Naive B cell (primary cell): ENCODE results near the gene AACS. TPM values are rescaled to one million over a fixed set of nuclear protein-coding genes. Genes with fewer than 3 reads are reported as not detected.
"Not testable (repeated sequence)": the region's sequence is repeated elsewhere in the genome, so short reads cannot be mapped to it uniquely, and the experiment has no call there.

ENCODE experiments used
- ATAC-seq, 2 donors: fragments of 150-1000 bp; cut with Tn5 transposase; 2 replicates each; pipeline ENCODE4 v1.10.0; 2021; ENCODE audit warnings: low read depth in 2 of 2, mild to moderate bottlenecking in 2 of 2, moderate library complexity in 2 of 2
- DNase-seq: peaks from one replicate; pipeline ENCODE4 v3.0.0; 2022
- H3K27ac Mint-ChIP-seq, 6 donors: one replicate each; pipeline ENCODE4 v1.8.0; 2020 to 2022; ENCODE audit warnings: mild to moderate bottlenecking in 6 of 6, mixed read lengths in 6 of 6, moderate library complexity in 5 of 6, inconsistent platforms in 2 of 6
- H3K27me3 Mint-ChIP-seq, 3 donors: one replicate each; pipeline ENCODE4 v1.8.0; 2021 to 2022; ENCODE audit warnings: mixed read lengths in 3 of 3, mild to moderate bottlenecking in 1 of 3
- H3K36me3 Mint-ChIP-seq, 2 donors: one replicate each; pipeline ENCODE4 v1.8.0; 2020 to 2022; ENCODE audit warnings: mixed read lengths in 2 of 2, inconsistent platforms in 1 of 2, mild to moderate bottlenecking in 1 of 2
- H3K4me1 Mint-ChIP-seq, 3 donors: one replicate each; pipeline ENCODE4 v1.8.0; 2020 to 2022; ENCODE audit warnings: mixed read lengths in 3 of 3, inconsistent platforms in 1 of 3, mild to moderate bottlenecking in 1 of 3, moderate library complexity in 1 of 3
- H3K4me3 Mint-ChIP-seq, 8 donors: one replicate each; pipeline ENCODE4 v1.8.0; 2020 to 2022; ENCODE audit warnings: mild to moderate bottlenecking in 8 of 8, mixed read lengths in 8 of 8, moderate library complexity in 8 of 8, inconsistent platforms in 2 of 8
- H3K9me3 Mint-ChIP-seq, 7 donors: one replicate each; pipeline ENCODE4 v1.8.0; 2020 to 2022; ENCODE audit warnings: mixed read lengths in 7 of 7, mild to moderate bottlenecking in 5 of 7, inconsistent platforms in 2 of 7, moderate library complexity in 1 of 7
- polyA plus RNA-seq, 6 donors: library from polyadenylated mRNA; unstranded; fragments of 300-500 nt; fragmentation: Illumina TruSeq; gene quantifications; one replicate each; pipeline ENCODE4 v1.2.3, GENCODE V29; 2021; ENCODE audit warnings: low read depth in 6 of 6

Gene AACS
- 10 to 100 TPM in 1 of 6 donors, 1 to 10 TPM in 5; 4.9 to 12.1 (median 7.5) TPM for polyA plus RNA-seq

GRCh38 chr12:125065021-125065918 lies at the start of gene AACS:
TSS of gene AACS (plus strand) at chr12:125065435. CDS start at chr12:125065585, 150 bp downstream.
- Mint-ChIP-seq H3K4me3 (peak within 1 kb of the TSS; percentile 65 to 96 (median 90)), H3K9me3 (peaks cover 0 to 5% (median 0%) of the 10 kb centered on the region in 7 donors)
- ATAC-seq, result peak; percentile 96

GRCh38 chr12:125015680-125016310 lies 49.4 kb upstream of the AACS start:
- peak overlapping the region in 2 of 6 donors; percentile 44 to 46 for H3K27ac Mint-ChIP-seq
- H3K36me3 Mint-ChIP-seq, result peaks cover 13 to 25% of the 10 kb centered on the region in 2 donors
- no peaks in the 10 kb centered on the region for H3K27me3 Mint-ChIP-seq
- H3K4me1 Mint-ChIP-seq, result peaks cover 4 to 12% (median 10%) of the 10 kb centered on the region in 3 donors
- H3K4me3 Mint-ChIP-seq, result no peak overlapping the region
- DNase-seq, result no peak
- no peaks in the 10 kb centered on the region for H3K9me3 Mint-ChIP-seq
- ATAC-seq, result no peak

More at GRCh38 chr12:125065021-125065918, at the start of gene AACS:
- H3K27me3 Mint-ChIP-seq, result peaks cover 0 to 11% (median 11%) of the 10 kb centered on the region in 3 donors
- peak; percentile 60 for DNase-seq
- peaks cover 15 to 26% (median 22%) of the 10 kb centered on the region in 3 donors for H3K4me1 Mint-ChIP-seq
- no peaks in the 10 kb centered on the region for H3K36me3 Mint-ChIP-seq
- peak within 1 kb of the TSS in 5 of 6 donors; percentile 24 to 72 (median 41) for H3K27ac Mint-ChIP-seq

GRCh38 chr12:125017801-125018200 lies 47.4 kb upstream of the AACS start:
- no peak for DNase-seq
- H3K4me3 Mint-ChIP-seq, result no peak overlapping the region
- peak overlapping the region in 1 of 6 donors; percentile 18 for H3K27ac Mint-ChIP-seq
- H3K27me3 Mint-ChIP-seq, result no peaks in the 10 kb centered on the region
- peaks cover 0 to 8% (median 7%) of the 10 kb centered on the region in 3 donors for H3K4me1 Mint-ChIP-seq
- peaks cover 0 to 2% (median 0%) of the 10 kb centered on the region in 7 donors for H3K9me3 Mint-ChIP-seq
- no peak for ATAC-seq
- H3K36me3 Mint-ChIP-seq, result peaks cover 5 to 15% of the 10 kb centered on the region in 2 donors

- DNase-seq (no peak), ATAC-seq (no peak)
- Mint-ChIP-seq H3K4me1 (peaks cover 0 to 8% (median 7%) of the 10 kb centered on the region in 3 donors), H3K27ac (peak overlapping the region in 2 of 6 donors; percentile 29 to 56), H3K9me3 (peaks cover 0 to 6% (median 0%) of the 10 kb centered on the region in 7 donors), H3K4me3 (no peak overlapping the region), H3K27me3 (no peaks in the 10 kb centered on the region), H3K36me3 (peaks cover 5 to 15% of the 10 kb centered on the region in 2 donors)
Observed at GRCh38 chr12:125018356-125018755, 46.9 kb upstream of the AACS start.

GRCh38 chr12:125021096-125021495 lies 44.1 kb upstream of the AACS start:
- Mint-ChIP-seq H3K9me3 (peaks cover 0 to 6% (median 0%) of the 10 kb centered on the region in 7 donors), H3K27me3 (no peaks in the 10 kb centered on the region), H3K4me3 (peak overlapping the region in 1 of 8 donors; percentile 44), H3K36me3 (peaks cover 8 to 9% of the 10 kb centered on the region in 2 donors), H3K27ac (no peak overlapping the region), H3K4me1 (peaks cover 0 to 8% (median 3%) of the 10 kb centered on the region in 3 donors)
- no peak for DNase-seq
- no peak for ATAC-seq

- Mint-ChIP-seq H3K9me3 (peaks cover 0 to 6% (median 0%) of the 10 kb centered on the region in 7 donors), H3K27ac (no peak overlapping the region), H3K36me3 (peaks cover 8 to 9% of the 10 kb centered on the region in 2 donors), H3K27me3 (no peaks in the 10 kb centered on the region), H3K4me3 (no peak overlapping the region), H3K4me1 (peaks cover 0 to 8% (median 3%) of the 10 kb centered on the region in 3 donors)
- ATAC-seq (no peak), DNase-seq (no peak)
Observed at GRCh38 chr12:125021771-125022170, 43.5 kb upstream of the AACS start.

- DNase-seq, result no peak
- no peak for ATAC-seq
- peaks cover 0 to 8% (median 3%) of the 10 kb centered on the region in 3 donors for H3K4me1 Mint-ChIP-seq
- H3K27me3 Mint-ChIP-seq, result no peaks in the 10 kb centered on the region
- peaks cover 6 to 9% of the 10 kb centered on the region in 2 donors for H3K36me3 Mint-ChIP-seq
- H3K4me3 Mint-ChIP-seq, result no peak overlapping the region
- peaks cover 0 to 6% (median 0%) of the 10 kb centered on the region in 7 donors for H3K9me3 Mint-ChIP-seq
- no peak overlapping the region for H3K27ac Mint-ChIP-seq
Observed at GRCh38 chr12:125023065-125023464, 42.2 kb upstream of the AACS start.

- peaks cover 0 to 4% (median 3%) of the 10 kb centered on the region in 3 donors for H3K4me1 Mint-ChIP-seq
- no peak overlapping the region for H3K4me3 Mint-ChIP-seq
- ATAC-seq, result no peak
- no peak for DNase-seq
- peaks cover 0 to 9% of the 10 kb centered on the region in 2 donors for H3K36me3 Mint-ChIP-seq
- H3K9me3 Mint-ChIP-seq, result peaks cover 0 to 6% (median 0%) of the 10 kb centered on the region in 7 donors
- no peaks in the 10 kb centered on the region for H3K27me3 Mint-ChIP-seq
- peak overlapping the region in 3 of 6 donors; percentile 27 to 75 (median 47) for H3K27ac Mint-ChIP-seq
Observed at GRCh38 chr12:125024949-125025563, 40.2 kb upstream of the AACS start.

- Mint-ChIP-seq H3K4me1 (peaks cover 0 to 4% (median 3%) of the 10 kb centered on the region in 3 donors), H3K27me3 (no peaks in the 10 kb centered on the region), H3K4me3 (no peak overlapping the region), H3K27ac (no peak overlapping the region), H3K36me3 (peaks cover 0 to 9% of the 10 kb centered on the region in 2 donors), H3K9me3 (peaks cover 0 to 6% (median 0%) of the 10 kb centered on the region in 7 donors)
- DNase-seq (no peak), ATAC-seq (no peak)
Observed at GRCh38 chr12:125025606-125026235, 39.5 kb upstream of the AACS start.

- H3K4me1 Mint-ChIP-seq, result peaks cover 0 to 3% (median 2%) of the 10 kb centered on the region in 3 donors
- H3K27ac Mint-ChIP-seq, result no peak overlapping the region
- H3K36me3 Mint-ChIP-seq, result peaks cover 0 to 9% of the 10 kb centered on the region in 2 donors
- H3K9me3 Mint-ChIP-seq, result peaks cover 0 to 2% (median 0%) of the 10 kb centered on the region in 7 donors
- H3K27me3 Mint-ChIP-seq, result no peaks in the 10 kb centered on the region
- no peak overlapping the region for H3K4me3 Mint-ChIP-seq
- ATAC-seq (no peak), DNase-seq (no peak)
Observed at GRCh38 chr12:125028106-125028505, 37.1 kb upstream of the AACS start.

GRCh38 chr12:125029761-125030358 lies 35.4 kb upstream of the AACS start:
- peaks cover 0 to 3% (median 2%) of the 10 kb centered on the region in 3 donors for H3K4me1 Mint-ChIP-seq
- H3K27ac Mint-ChIP-seq, result peak overlapping the region in 2 of 6 donors; percentile 48
- H3K27me3 Mint-ChIP-seq, result no peaks in the 10 kb centered on the region
- no peak for ATAC-seq
- peaks cover 0 to 9% of the 10 kb centered on the region in 2 donors for H3K36me3 Mint-ChIP-seq
- H3K4me3 Mint-ChIP-seq, result no peak overlapping the region
- no peak for DNase-seq
- H3K9me3 Mint-ChIP-seq, result peaks cover 0 to 3% (median under 1%) of the 10 kb centered on the region in 7 donors

- not testable (repeated sequence) for ATAC-seq, H3K27me3 Mint-ChIP-seq, H3K36me3 Mint-ChIP-seq, H3K4me3 Mint-ChIP-seq, H3K9me3 Mint-ChIP-seq, DNase-seq, H3K4me1 Mint-ChIP-seq
- H3K27ac Mint-ChIP-seq, result peak overlapping the region in 1 of 6 donors; percentile 47
Observed at GRCh38 chr12:125031471-125031870, 33.8 kb upstream of the AACS start.
